Measurements from ENCODE around the gene STH.

DNA sequence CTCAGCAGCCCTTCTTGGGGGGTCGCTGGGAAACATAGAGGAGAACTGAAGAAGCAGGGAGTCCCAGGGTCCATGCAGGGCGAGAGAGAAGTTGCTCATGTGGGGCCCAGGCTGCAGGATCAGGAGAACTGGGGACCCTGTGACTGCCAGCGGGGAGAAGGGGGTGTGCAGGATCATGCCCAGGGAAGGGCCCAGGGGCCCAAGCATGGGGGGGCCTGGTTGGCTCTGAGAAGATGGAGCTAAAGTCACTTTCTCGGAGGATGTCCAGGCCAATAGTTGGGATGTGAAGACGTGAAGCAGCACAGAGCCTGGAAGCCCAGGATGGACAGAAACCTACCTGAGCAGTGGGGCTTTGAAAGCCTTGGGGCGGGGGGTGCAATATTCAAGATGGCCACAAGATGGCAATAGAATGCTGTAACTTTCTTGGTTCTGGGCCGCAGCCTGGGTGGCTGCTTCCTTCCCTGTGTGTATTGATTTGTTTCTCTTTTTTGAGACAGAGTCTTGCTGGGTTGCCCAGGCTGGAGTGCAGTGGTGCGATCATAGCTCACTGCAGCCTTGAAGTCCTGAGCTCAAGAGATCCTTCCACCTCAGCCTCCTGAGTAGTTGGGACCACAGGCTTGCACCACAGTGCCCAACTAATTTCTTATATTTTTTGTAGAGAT, 3.4 kb downstream of the STH start:
- TF ChIP-seq, protein P1, sequence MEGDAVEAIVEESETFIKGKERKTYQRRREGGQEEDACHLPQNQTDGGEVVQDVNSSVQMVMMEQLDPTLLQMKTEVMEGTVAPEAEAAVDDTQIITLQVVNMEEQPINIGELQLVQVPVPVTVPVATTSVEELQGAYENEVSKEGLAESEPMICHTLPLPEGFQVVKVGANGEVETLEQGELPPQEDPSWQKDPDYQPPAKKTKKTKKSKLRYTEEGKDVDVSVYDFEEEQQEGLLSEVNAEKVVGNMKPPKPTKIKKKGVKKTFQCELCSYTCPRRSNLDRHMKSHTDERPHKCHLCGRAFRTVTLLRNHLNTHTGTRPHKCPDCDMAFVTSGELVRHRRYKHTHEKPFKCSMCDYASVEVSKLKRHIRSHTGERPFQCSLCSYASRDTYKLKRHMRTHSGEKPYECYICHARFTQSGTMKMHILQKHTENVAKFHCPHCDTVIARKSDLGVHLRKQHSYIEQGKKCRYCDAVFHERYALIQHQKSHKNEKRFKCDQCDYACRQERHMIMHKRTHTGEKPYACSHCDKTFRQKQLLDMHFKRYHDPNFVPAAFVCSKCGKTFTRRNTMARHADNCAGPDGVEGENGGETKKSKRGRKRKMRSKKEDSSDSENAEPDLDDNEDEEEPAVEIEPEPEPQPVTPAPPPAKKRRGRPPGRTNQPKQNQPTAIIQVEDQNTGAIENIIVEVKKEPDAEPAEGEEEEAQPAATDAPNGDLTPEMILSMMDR (IDR thresholded peaks at IDR 0.05), result peak; percentile 93 to 99 (median 98)
- TF ChIP-seq POLR2A (IDR thresholded peaks at IDR 0.05), result no peak

Measured in body of pancreas (tissue), 4 donors.